K562 (cell line): ENCODE data around the gene ALPP.

Experiments
- CTCF ChIP-seq, 3 experiments: IDR thresholded peaks in 2 of 3; conservative IDR thresholded peaks in 1 of 3; 2 replicates each; pipeline ENCODE4 v1.5.1; 2011 to 2012; ENCODE audit warnings: low read length in 3 of 3, mild to moderate bottlenecking in 3 of 3, control low read depth in 2 of 3, improper control_type of control experiment in 1 of 3, inconsistent platforms in 1 of 3, low read depth in 1 of 3, mixed read lengths in 1 of 3, moderate library complexity in 1 of 3; ENCODE audit not compliant: insufficient read depth in 2 of 3
- ESRRA ChIP-seq: fragments of 450-650 bp; IDR thresholded peaks from 2 replicates; pipeline ENCODE4 v1.6.1; 2014; ENCODE audit warnings: low read depth, mild to moderate bottlenecking, moderate library complexity, borderline replicate concordance
- NFE2 ChIP-seq: IDR thresholded peaks from 2 replicates; pipeline ENCODE4 v1.6.1; 2014; ENCODE audit warnings: antibody characterized with exemption, low read depth
- POLR2A ChIP-seq: fragments of 450-650 bp; conservative IDR thresholded peaks from 2 replicates; pipeline ENCODE4 v1.6.1; 2016
- POLR3A ChIP-seq: IDR thresholded peaks from 2 replicates; pipeline ENCODE4 v1.6.1; 2011; ENCODE audit warnings: borderline replicate concordance, mild to moderate bottlenecking, moderate library complexity; ENCODE audit not compliant: insufficient read length, insufficient read depth; ENCODE audit errors: extremely low read depth
- RBBP5 ChIP-seq: fragments of 200-600 bp; sonication (generic); IDR thresholded peaks from 2 replicates; pipeline ENCODE4 v1.6.1; 2012; ENCODE audit warnings: borderline replicate concordance, mild to moderate bottlenecking, low read length, control low read depth, inconsistent platforms; ENCODE audit not compliant: insufficient read depth, poor library complexity, severe bottlenecking
- REST ChIP-seq, 2 experiments: fragments of 450-650 bp; formaldehyde crosslinking in 1 of 2; IDR thresholded peaks; 2 replicates each; pipeline versions ENCODE4 v1.4.0 to v1.6.1; 2014 to 2020; ENCODE audit warnings: mild to moderate bottlenecking in 2 of 2, borderline replicate concordance in 1 of 2, low read depth in 1 of 2
- SAP30 ChIP-seq: fragments of 200-600 bp; sonication (generic); IDR thresholded peaks from 2 replicates; pipeline ENCODE4 v1.6.1; 2012; ENCODE audit warnings: borderline replicate concordance, low read depth, mild to moderate bottlenecking, moderate library complexity, low read length, control low read depth, inconsistent platforms; ENCODE audit not compliant: insufficient read depth, poor library complexity, severe bottlenecking
- TCF3 ChIP-seq: sonication (generic); formaldehyde crosslinking; IDR thresholded peaks from 2 replicates; pipeline ENCODE4 v1.4.0; 2020; ENCODE audit warnings: mild to moderate bottlenecking, missing genetic modification reagents
- ZBTB40 ChIP-seq, 2 experiments: fragments of 450-650 bp in 1 of 2; sonication (generic) in 1 of 2; formaldehyde crosslinking in 1 of 2; IDR thresholded peaks; 2 replicates each; pipeline versions ENCODE4 v1.7.1 to v1.9.0; 2016 to 2022; ENCODE audit warnings: inconsistent platforms in 1 of 2, mild to moderate bottlenecking in 1 of 2, missing genetic modification reagents in 1 of 2
- ZNF354B ChIP-seq: fragments of 250-450 bp; sonication (Bioruptor Pico); IDR thresholded peaks from 2 replicates; pipeline ENCODE4 v1.4.0; 2020
- ZNF384 ChIP-seq: IDR thresholded peaks from 2 replicates; pipeline ENCODE4 v1.6.1; 2012; ENCODE audit warnings: low read depth, low read length, improper control_type of control experiment
- ZNF717 ChIP-seq: fragments of 250-450 bp; sonication (Bioruptor Pico); IDR thresholded peaks from 2 replicates; pipeline ENCODE4 v1.5.0; 2021

- TF ChIP-seq REST (IDR thresholded peaks at IDR 0.05; ENCODE audit: borderline replicate concordance) (no peak), REST (CRISPR knock-in tag; IDR thresholded peaks at IDR 0.05; ENCODE audit: low read depth) (no peak), POLR2A (no peak), ZNF717 (no peak), NFE2 (no peak), ZBTB40 (IDR thresholded peaks at IDR 0.05) (no peak), ZBTB40 (CRISPR knock-in tag; IDR thresholded peaks at IDR 0.05) (no peak), ESRRA (no peak), CTCF (IDR thresholded peaks at IDR 0.05 in 2 of 3, conservative IDR thresholded peaks at IDR 0.05 in 1 of 3; ENCODE audit: insufficient read depth in 2 of 3, low read depth in 1 of 3, low read length in 3 of 3) (no peak), TCF3 (CRISPR knock-in tag) (no peak), ZNF354B (no peak), SAP30 (no peak), RBBP5 (no peak), ZNF384 (no peak), POLR3A (no peak)
Measured at GRCh38 chr2:232377841-232378734, 463 bp upstream of the ALPP start.
